SH-SY5Y (cell line): ENCODE results near the gene ANXA3.

Experiments used
- GATA2 ChIP-seq: IDR thresholded peaks from 2 replicates; pipeline ENCODE4 v1.6.1; 2011; ENCODE audit warnings: mild to moderate bottlenecking, low read depth, low read length
- GATA3 ChIP-seq: IDR thresholded peaks from 2 replicates; pipeline ENCODE4 v1.6.1; 2011; ENCODE audit warnings: low read depth, mild to moderate bottlenecking, low read length, moderate library complexity

The ANXA3 gene, protein sequence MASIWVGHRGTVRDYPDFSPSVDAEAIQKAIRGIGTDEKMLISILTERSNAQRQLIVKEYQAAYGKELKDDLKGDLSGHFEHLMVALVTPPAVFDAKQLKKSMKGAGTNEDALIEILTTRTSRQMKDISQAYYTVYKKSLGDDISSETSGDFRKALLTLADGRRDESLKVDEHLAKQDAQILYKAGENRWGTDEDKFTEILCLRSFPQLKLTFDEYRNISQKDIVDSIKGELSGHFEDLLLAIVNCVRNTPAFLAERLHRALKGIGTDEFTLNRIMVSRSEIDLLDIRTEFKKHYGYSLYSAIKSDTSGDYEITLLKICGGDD

DNA sequence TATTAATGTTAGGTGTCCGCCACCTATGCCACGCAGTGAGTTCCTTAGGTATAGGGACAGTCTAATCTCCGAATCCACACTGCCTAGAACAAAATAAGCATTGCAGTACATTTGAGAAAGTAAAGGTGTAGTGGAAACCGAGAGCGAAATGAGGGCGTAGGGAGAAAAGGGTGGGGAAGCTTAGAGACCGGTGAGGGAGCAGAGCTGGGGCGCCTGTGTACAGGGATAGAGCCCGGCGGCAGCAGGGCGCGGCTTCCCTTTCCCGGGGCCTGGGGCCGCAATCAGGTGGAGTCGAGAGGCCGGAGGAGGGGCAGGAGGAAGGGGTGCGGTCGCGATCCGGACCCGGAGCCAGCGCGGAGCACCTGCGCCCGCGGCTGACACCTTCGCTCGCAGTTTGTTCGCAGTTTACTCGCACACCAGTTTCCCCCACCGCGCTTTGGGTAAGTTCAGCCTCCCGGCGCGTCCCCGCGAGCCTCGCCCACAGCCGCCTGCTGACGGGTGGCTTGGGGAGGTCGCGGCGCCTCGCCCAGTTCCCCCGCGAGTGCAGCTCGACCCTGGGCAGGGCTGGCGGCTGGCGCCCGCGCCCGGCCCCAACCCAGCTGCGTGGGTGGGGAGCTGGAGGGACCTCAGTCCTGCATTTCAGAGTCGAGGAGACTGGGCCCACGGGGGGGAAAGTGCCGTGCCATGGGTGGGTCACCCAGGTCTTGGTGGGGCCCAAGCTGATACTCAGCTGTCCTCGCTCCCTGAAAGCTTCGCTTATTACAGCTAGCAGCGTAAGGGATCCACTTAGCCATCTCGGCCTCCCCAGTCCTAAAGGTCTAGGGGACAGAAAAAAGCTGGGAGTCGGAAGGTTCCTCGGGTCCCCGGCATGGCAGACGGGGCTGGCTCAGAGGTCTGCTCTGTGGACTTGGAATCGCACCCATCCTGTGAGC, at the start of gene ANXA3:
TSS of gene ANXA3 (plus strand) at position 351 of the 932 bp plus-strand sequence. CDS start 2,704 bp downstream, outside the sequence.
- TF ChIP-seq GATA3 = no peak
- TF ChIP-seq GATA2 = no peak

DNA sequence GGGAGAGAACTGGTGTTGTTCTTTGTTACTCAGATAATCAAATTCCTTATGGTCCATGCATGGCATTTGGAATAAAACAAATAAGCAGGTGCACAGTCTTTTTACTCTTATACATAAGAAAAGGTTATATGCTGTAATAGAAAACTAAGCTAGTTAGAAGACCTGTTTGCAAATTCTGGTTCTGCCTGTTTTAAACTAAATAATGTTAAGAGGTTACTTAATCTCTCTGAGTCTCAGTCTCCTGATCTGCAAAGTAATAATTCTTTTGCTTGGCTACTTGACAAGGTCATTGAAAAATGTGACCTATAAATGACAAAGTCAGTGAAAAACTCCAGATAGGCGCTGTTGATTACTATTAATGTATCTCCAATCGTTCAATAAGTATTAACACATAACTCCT, 42.5 kb upstream of the ANXA3 start:
- no peak for TF ChIP-seq GATA3
- TF ChIP-seq GATA2 = no peak

DNA sequence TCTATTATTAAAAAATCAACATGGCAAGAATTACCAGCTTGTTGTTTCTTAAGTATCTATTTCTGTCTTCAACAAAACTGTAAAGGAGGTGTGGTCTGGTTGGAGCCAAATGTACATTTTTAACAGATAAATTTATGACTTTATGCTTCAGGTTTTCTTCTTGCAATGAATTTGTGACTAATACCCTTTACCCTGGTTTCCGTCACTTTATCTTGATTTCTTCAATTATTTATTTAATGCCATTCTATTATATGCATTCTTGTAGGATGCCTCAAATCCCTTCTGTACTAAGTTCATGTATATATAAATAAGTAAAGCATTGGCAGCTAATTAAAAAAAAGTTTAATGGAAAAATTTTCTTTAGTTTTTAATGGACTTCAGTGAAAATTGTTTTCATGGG, 41.5 kb upstream of the ANXA3 start:
- no peak for TF ChIP-seq GATA2
- no peak for TF ChIP-seq GATA3

DNA sequence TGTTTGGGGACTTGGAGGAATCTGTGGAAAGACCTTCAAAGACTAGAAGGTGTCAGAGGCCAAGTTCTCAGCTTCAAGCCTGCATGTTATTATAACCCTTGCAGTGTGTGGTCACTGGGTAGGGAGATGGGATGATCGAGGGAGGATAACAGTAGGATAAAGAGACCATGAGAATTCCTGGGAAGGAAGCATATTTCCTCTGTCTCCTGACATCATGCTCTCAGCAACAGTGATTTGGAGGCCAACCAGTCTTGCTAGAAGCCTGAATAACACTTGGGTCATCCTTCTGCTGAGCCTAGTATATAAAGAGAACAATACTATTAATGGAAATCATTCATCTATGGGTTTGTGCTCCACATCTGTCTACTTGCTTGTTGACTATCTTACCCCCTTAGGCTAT, 40.9 kb upstream of the ANXA3 start:
- TF ChIP-seq GATA2 (no peak), GATA3 (no peak)

DNA sequence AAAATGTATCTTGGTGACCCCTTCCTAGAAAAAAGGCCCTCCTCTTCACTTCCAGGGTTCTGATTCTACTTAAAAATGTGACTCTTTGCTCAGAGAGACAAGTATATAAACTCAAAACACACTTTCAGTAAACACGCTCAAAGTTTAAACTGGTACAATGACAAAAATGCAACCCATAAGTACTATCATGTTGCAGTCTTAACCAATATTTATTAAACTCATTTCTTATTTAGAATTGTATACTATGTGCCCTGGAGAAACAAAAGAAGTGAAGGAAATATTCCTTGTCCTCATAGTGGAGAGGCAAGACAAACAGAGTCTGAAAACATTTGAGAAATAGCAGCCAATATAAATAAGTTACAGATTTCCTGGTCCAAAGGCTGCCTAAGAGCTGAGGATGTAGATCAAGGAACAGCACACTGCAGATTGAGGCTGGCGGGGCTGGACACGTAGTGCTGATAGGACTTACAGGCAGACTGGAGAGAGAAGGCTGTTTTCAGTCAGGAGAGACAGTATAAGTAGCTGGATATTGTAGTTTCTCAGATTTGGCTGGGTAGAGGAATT, 39.1 kb upstream of the ANXA3 start:
- TF ChIP-seq GATA3 (no peak), GATA2 (no peak)

DNA sequence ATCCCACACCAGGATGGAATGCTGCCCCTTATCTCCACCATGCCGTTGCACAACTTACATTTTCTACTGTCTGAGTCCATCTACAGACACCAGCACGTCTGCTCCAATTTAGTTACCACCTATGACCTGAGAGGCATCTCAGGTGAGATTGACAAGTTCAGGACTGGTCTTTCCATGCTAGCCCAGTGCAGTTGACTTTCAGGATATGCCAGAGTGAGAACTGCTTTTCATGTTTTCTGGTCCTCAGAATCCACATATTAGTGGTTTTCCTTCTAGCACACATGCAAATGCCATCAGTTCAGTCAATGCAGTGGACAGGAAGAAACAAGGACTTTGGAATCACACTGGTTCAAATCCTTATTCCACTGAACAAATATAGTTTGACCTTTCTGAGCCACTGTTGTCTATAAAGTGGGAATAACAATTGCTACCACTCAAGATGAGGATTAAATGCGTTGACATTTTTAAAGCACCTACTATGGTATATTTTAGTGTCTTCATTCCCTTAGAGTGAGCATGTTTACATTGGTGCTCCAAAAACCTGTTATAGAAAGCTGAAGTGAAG, 38.1 kb upstream of the ANXA3 start:
- no peak for TF ChIP-seq GATA2
- no peak for TF ChIP-seq GATA3

DNA sequence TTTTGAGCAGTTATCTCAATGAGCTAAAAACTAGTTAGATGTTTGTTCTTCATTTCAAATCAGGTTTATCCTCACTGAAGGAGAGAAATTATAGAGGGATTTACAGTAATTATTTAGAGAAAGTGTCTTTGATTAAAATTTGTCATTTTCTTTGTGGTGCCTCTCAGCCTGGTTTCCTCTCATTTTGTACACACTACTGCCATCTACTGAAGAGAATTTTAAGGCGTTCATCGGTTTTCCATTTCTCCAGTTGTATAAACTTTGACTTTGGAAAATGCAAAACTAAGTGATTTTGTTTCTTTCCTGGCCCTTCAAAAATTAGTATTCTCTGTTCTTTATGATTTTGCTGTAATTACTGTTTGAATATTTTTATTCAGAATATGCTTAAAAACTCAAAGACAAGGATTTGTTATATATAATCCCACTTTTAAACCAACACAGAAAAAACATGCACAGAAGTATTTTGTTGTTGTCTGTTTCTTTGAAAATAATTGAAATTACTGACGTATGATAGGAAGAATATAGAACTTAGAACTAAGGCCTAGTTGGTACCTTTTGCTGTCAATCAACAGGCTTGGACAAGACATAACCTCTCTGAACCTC, 34.4 kb upstream of the ANXA3 start:
- TF ChIP-seq GATA2 (no peak), GATA3 (no peak)

DNA sequence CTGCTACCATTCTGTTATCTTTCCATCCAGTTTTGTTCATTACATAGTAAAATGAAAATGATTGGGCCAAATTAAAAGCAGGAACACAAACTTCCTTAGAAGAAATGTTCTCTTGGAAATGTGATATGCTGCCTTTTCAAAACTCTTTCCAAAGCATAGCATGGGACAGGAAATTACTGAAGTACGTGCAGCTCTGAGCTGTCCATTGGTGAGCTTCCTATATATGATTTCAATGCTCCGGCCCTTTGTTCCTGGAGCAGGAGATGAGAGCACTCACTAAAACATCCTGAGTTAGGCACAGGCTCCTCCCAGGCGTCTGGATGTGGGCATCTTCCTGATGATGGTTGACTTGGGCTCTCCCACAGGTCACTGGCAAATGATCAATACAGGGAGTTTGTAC, 33.0 kb upstream of the ANXA3 start:
- TF ChIP-seq GATA3 = no peak

DNA sequence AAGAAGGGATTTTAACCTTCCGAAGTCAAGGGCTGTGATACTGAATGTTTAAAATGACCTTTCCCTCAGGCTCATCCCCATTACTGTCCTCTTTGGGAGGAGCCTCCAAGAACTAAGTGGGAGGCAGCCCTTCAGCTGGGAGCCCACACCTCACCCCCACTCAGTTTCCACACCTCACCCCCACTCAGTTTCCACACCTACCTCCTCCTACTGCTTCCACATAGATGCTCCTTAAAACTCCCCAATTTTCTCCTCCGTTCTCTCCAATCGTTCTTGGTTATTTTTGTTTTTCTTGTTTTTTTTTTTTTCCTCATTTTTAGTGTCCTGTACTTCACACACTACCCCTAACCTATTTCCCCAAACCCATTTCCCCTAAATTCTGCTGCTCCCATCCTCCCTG, 31.6 kb upstream of the ANXA3 start:
- TF ChIP-seq GATA2 (no peak), GATA3 (no peak)

DNA sequence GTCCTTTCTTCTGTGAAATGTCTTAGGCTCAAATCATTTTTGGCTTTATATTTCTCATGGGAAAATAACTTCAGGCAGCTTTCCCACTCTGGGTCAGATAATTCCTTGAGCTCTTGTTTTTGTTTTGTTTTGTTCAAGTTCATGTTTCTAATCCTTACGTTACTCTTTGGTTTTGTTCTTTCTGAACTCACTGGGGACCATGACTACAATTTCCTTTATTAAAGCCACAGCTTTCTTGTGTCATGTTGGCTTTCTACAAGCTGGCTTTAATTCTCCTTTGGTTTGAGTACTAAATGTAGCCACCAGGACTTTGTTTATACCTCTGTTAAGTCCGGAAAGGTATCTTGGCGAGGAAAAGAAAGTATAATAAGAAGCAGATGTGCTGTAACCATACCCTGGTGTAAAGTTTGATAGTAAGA, 30.8 kb upstream of the ANXA3 start:
- TF ChIP-seq GATA3 (no peak), GATA2 (no peak)

DNA sequence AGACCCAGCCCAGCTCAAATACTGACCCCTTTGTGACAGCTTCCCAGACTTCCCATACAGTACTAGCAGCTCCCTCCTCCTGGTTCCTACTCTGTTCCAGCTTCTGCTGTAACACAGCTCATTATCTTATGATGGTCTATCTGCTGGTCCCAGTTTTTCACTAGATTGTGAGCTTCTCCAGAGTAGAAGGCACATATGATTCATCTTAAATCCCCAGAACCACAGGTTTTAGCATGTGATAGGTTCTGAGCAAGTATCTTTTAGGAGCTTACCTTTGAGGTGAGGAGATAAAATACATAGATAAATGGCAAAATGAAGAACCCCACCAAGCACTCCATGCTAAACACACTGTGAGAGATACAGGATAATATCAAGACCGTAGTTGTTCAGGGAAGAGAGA, 27.6 kb upstream of the ANXA3 start:
- TF ChIP-seq GATA3 (no peak), GATA2 (no peak)

DNA sequence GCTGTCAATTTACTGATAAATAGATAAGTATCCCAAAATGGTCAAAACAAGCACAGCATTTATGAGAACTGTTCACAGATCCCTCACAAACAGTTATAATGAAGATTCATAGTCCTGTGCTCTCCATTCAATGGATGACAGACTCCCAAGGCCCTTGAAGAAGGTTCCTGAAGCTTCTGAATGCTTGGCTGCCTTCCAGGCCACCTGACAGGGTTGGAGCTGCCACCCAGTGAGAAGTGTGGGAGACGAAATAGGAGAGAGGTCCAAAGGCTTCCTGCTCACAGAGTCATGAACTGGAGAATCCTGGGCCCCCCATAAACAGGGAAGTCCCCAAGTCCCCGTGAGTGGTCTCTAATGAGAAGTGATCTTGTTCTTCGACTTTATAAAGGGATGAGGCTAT, 26.0 kb upstream of the ANXA3 start:
- TF ChIP-seq GATA3 = no peak
- TF ChIP-seq GATA2 = no peak

DNA sequence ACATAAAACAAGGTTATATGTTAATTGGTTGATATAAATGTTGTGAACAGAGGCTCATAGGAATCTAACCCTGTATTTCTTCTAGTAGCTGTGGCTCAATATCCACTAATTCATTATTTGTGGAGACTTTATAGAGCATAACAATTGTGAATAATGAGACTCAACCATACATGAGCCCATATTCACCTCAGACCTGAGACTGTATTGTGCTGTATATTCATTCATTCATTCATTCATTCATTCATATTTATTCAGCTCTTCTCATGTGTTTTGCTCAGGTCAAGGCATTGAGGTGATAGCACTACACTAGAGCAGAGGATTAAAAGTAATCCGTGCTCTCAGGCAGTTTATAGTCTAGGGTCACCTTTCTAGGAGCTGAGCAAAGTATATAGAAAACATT, 24.5 kb upstream of the ANXA3 start:
- TF ChIP-seq GATA3 (no peak), GATA2 (no peak)

DNA sequence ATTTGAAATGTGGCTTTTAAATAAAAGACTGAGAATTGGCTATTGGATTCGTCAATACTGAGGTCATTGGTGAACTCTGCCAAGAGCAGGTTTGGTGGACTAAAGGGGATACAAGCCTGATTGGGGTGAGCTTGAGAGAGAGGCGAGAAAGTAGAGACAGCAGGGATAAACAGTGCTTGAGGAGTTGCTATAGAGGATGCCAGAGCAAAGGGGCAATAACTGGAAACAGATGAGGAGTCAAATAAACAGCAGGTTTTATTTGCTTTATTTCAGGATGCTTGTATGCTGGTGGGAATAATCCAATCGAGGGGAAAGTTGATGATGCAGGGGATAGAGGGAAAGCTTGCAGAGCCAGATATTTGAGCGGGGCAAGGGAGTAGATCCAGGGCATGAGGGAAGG, 24.0 kb upstream of the ANXA3 start:
- no peak for TF ChIP-seq GATA2
- TF ChIP-seq GATA3 = no peak
